Vagina (tissue), 2 donors: Measurements from ENCODE around the gene TRAF3IP1.

Source experiments
- POLR2A ChIP-seq, 2 donors: fragments of 450-650 bp; IDR thresholded peaks; one replicate each; pipeline ENCODE4 v1.6.1; 2017; ENCODE audit warnings: antibody characterized with exemption in 2 of 2, mild to moderate bottlenecking in 2 of 2, moderate library complexity in 2 of 2
- POLR2AphosphoS5 ChIP-seq, 2 donors: sonication (generic); formaldehyde crosslinking; IDR thresholded peaks; one replicate each; pipeline ENCODE4 v1.9.0; 2017; ENCODE audit warnings: antibody characterized with exemption in 2 of 2, mild to moderate bottlenecking in 2 of 2, low read depth in 1 of 2; ENCODE audit not compliant: insufficient read depth in 1 of 2
- TF ChIP-seq, protein P1 (sequence below), 3 experiments: fragments of 450-650 bp in 2 of 3; fragments of 200-600 bp in 1 of 3; sonication (generic) in 1 of 3; IDR thresholded peaks; one replicate each; pipeline ENCODE4 v1.5.1; 2017 to 2019; ENCODE audit warnings: antibody characterized with exemption in 3 of 3, mild to moderate bottlenecking in 2 of 3, moderate library complexity in 2 of 3

DNA sequence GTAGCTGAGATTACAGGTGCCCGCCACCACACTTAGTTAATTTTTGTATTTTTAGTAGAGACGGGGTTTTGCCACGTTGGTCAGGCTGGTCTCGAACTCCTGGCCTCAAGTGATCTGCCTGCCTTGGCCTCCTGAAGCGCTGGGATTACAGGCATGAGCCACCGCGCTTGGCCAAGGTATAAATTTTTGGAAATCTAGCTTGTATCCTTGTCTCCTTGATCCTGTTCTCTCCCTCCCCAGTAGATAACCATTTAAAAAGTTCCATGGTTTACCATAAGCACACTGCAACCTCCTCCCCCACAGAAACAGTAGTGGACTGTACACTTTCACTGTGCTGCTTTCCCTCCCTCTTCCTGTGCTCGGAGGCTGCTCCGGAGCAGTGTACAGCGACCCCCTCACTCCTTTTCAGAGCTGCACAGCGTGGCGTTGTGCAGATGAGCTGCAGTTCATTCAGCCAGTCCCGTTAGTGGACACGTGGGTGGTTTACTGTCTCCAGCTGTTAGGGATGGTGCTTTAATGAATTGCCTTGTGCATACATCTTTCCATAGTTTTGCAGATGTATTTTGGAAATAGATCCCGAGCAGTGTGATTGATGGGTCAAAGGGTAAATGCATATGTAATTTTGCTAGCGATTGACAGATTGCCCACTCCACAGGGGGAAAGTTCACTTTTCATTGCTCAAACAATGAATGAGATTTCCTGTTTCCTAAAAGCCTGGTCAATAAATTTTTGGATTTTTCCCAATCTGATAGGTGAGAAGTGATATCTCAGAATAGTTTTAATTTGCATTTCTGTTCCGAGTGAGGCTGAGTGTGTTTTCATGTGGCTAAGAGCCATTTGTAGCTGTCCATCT is 121.2 kb downstream of the TRAF3IP1 start:
- TF ChIP-seq POLR2AphosphoS5 (IDR thresholded peaks at IDR 0.05; ENCODE audit: insufficient read depth in 1 of 2, low read depth in 1 of 2) (no peak), POLR2A (IDR thresholded peaks at IDR 0.05) (no peak)
- TF ChIP-seq, protein P1, sequence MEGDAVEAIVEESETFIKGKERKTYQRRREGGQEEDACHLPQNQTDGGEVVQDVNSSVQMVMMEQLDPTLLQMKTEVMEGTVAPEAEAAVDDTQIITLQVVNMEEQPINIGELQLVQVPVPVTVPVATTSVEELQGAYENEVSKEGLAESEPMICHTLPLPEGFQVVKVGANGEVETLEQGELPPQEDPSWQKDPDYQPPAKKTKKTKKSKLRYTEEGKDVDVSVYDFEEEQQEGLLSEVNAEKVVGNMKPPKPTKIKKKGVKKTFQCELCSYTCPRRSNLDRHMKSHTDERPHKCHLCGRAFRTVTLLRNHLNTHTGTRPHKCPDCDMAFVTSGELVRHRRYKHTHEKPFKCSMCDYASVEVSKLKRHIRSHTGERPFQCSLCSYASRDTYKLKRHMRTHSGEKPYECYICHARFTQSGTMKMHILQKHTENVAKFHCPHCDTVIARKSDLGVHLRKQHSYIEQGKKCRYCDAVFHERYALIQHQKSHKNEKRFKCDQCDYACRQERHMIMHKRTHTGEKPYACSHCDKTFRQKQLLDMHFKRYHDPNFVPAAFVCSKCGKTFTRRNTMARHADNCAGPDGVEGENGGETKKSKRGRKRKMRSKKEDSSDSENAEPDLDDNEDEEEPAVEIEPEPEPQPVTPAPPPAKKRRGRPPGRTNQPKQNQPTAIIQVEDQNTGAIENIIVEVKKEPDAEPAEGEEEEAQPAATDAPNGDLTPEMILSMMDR (IDR thresholded peaks at IDR 0.05): no peak
